H1 (cell line): Measurements from ENCODE around the gene TRMT10B. TPM values are rescaled to one million over a fixed set of nuclear protein-coding genes. Genes with fewer than 3 reads are reported as not detected.

ENCODE experiments used
- ASH2L ChIP-seq: fragments of 200-600, 300-600 bp; sonication (generic); IDR thresholded peaks from one replicate; pipeline ENCODE4 v1.7.1; 2017; ENCODE audit warnings: low read length
- ATF2 ChIP-seq: IDR thresholded peaks from 2 replicates; pipeline ENCODE4 v1.6.1; 2012; ENCODE audit warnings: low read length, inconsistent platforms
- BRCA1 ChIP-seq: IDR thresholded peaks from 2 replicates; pipeline ENCODE4 v1.6.1; 2012; ENCODE audit warnings: low read depth, low read length, improper control_type of control experiment
- EZH2 ChIP-seq: fragments of 200-600 bp; sonication (generic); IDR thresholded peaks from 2 replicates; pipeline ENCODE4 v1.7.1; 2012; ENCODE audit warnings: low read depth, mild to moderate bottlenecking, moderate library complexity, low read length, inconsistent platforms; ENCODE audit not compliant: severe bottlenecking
- JUN ChIP-seq: IDR thresholded peaks from 2 replicates; pipeline ENCODE4 v1.6.1; 2011; ENCODE audit warnings: low read depth, mild to moderate bottlenecking, improper control_type of control experiment, low read length
- KDM5A ChIP-seq: fragments of 200-600 bp; IDR thresholded peaks from 2 replicates; pipeline ENCODE4 v1.7.1; 2012; ENCODE audit warnings: mild to moderate bottlenecking, low read length, inconsistent platforms, mixed read lengths
- SP1 ChIP-seq: IDR thresholded peaks from 2 replicates; pipeline ENCODE4 v1.6.1; 2011; ENCODE audit warnings: low read depth, low read length
- polyA plus RNA-seq, 7 experiments: library from polyadenylated mRNA; depleted of rRNA in 3 of 7; stranded (reverse) in 5 of 7; unstranded in 2 of 7; fragments of >200 nt in 5 of 7; fragments of 200-250 nt in 2 of 7; gene quantifications; 1 replicate in 5 of 7; 2 replicates in 1 of 7; 4 replicates in 1 of 7; pipeline versions ENCODE4 v1.2.1 to v1.2.3, GENCODE V29; 2011 to 2013; ENCODE audit warnings: missing spikeins in 2 of 7, mixed read lengths in 2 of 7
- total RNA-seq: library from RNA; stranded (reverse); fragmentation: NEBNext Ultra II Directional; extraction: Animal tissue kit (Norgen Biotek cat#: 25700); gene quantifications from 2 replicates; pipeline ENCODE4 v1.2.1, GENCODE V29; 2021

Gene TRMT10B
- total and polyA plus RNA-seq, 2 of the 8 experiments (the other 6 are each of a cell fraction or from before 2014, with no cell fraction given): 2.4 to 4.5 TPM

GRCh38 chr9:37746448-37747270 lies 6.9 kb upstream of the TRMT10B start (continued):
- no peak for TF ChIP-seq KDM5A
- no peak for TF ChIP-seq ATF2
- TF ChIP-seq BRCA1: no peak
- TF ChIP-seq EZH2: no peak
- no peak for TF ChIP-seq SP1
- TF ChIP-seq ASH2L: no peak
- TF ChIP-seq JUN: no peak
